Tibial nerve (tissue), 4 donors: ENCODE data around the gene HMX1. TPM values are rescaled to one million over a fixed set of nuclear protein-coding genes. Genes with fewer than 3 reads are reported as not detected.
A peak's percentile ranks its signal among the peaks of the same experiment; 100 is the strongest.

Source experiments
- DNase-seq, 2 donors: peaks; one replicate each; pipeline ENCODE4 v3.0.0-alpha.2; 2019; ENCODE audit warnings: low spot score in 2 of 2
- H3K27ac ChIP-seq, 4 donors: fragments of 200-600 bp; sonication (generic) in 3 of 4; one replicate each; pipeline ENCODE4 v1.5.1; 2017 to 2019; ENCODE audit warnings: mild to moderate bottlenecking in 1 of 4
- H3K27me3 ChIP-seq, 2 donors: fragments of 200-600 bp; sonication (generic) in 1 of 2; one replicate each; pipeline versions ENCODE4 v1.5.1 to v1.6.0; 2017 to 2019
- H3K36me3 ChIP-seq, 3 donors: fragments of 200-600 bp; sonication (generic); one replicate each; pipeline ENCODE4 v1.5.1; 2018 to 2019
- H3K4me1 ChIP-seq, 4 donors: fragments of 200-600 bp; sonication (generic) in 3 of 4; one replicate each; pipeline ENCODE4 v1.5.1; 2017 to 2019
- H3K4me3 ChIP-seq, 4 donors: fragments of 200-600 bp; sonication (generic) in 3 of 4; one replicate each; pipeline ENCODE4 v1.5.1; 2017 to 2019; ENCODE audit warnings: mild to moderate bottlenecking in 1 of 4, moderate library complexity in 1 of 4
- H3K9me3 ChIP-seq, 4 donors: fragments of 200-600 bp; sonication (generic) in 3 of 4; one replicate each; pipeline ENCODE4 v1.5.1; 2017 to 2019
- CTCF ChIP-seq, 5 experiments: fragments of 200-600 bp in 3 of 5; fragments of 450-650 bp in 2 of 5; sonication (generic) in 3 of 5; IDR thresholded peaks; one replicate each; pipeline ENCODE4 v1.5.1; 2016 to 2019; ENCODE audit warnings: antibody characterized with exemption in 5 of 5, mild to moderate bottlenecking in 3 of 5, moderate library complexity in 2 of 5
- EP300 ChIP-seq, 2 donors: sonication (generic); formaldehyde crosslinking; IDR thresholded peaks; one replicate each; pipeline ENCODE4 v1.6.1; 2017; ENCODE audit warnings: antibody characterized with exemption in 2 of 2, mild to moderate bottlenecking in 1 of 2
- POLR2A ChIP-seq, 2 donors: fragments of 450-650 bp; IDR thresholded peaks; one replicate each; pipeline ENCODE4 v1.6.1; 2017; ENCODE audit warnings: antibody characterized with exemption in 2 of 2, mild to moderate bottlenecking in 2 of 2, moderate library complexity in 2 of 2
- WGBS, 2 donors: methylation state at CpG; one replicate each; pipeline ENCODE4 v1.1.5; 2018; 5-methylcytosine and 5-hydroxymethylcytosine counted together
- total RNA-seq, 4 donors: library from RNA; depleted of rRNA; stranded (reverse); fragments of >200 nt; gene quantifications; one replicate each; pipeline ENCODE4 v1.1.0, GENCODE V29; 2016

Gene HMX1
- total RNA-seq, 4 donors from 2014 or later: 0.21 TPM; not detected in 3

- Histone ChIP-seq H3K27ac (no peak overlapping the region), H3K9me3 (peaks cover 0 to 7% (median 0%) of the 10 kb centered on the region in 4 donors), H3K4me3 (no peak overlapping the region), H3K36me3 (no peaks in the 10 kb centered on the region), H3K4me1 (peaks cover 0 to 29% (median 0%) of the 10 kb centered on the region in 4 donors), H3K27me3 (peaks cover 0 to 60% of the 10 kb centered on the region in 2 donors)
- DNase-seq: no peak
- WGBS, 2 donors: 71 to 76% methylated on average over 4 to 7 of the region's 7 CpGs
- TF ChIP-seq CTCF (IDR thresholded peaks at IDR 0.05): no peak
- no peak for TF ChIP-seq POLR2A (IDR thresholded peaks at IDR 0.05)
- TF ChIP-seq EP300 (IDR thresholded peaks at IDR 0.05): no peak
These were observed 23.7 kb upstream of the HMX1 start for GRCh38 chr4:8895295-8895694.

- no peaks in the 10 kb centered on the region for H3K9me3 ChIP-seq
- H3K27me3 ChIP-seq: peaks cover 0 to 63% of the 10 kb centered on the region in 2 donors
- peaks cover 0 to 29% (median 0%) of the 10 kb centered on the region in 4 donors for H3K4me1 ChIP-seq
- WGBS, 2 donors: 11% methylated on average over 13 to 14 of the region's 14 CpGs
- no peak for DNase-seq
- no peak for TF ChIP-seq CTCF (IDR thresholded peaks at IDR 0.05)
- TF ChIP-seq EP300 (IDR thresholded peaks at IDR 0.05): no peak
- TF ChIP-seq POLR2A (IDR thresholded peaks at IDR 0.05): no peak
- H3K36me3 ChIP-seq: no peaks in the 10 kb centered on the region
- no peak overlapping the region for H3K4me3 ChIP-seq
- no peak overlapping the region for H3K27ac ChIP-seq
These were observed 22.8 kb upstream of the HMX1 start for GRCh38 chr4:8894424-8894816.

GRCh38 chr4:8893624-8894423 is 22.2 kb upstream of the HMX1 start:
- TF ChIP-seq CTCF (IDR thresholded peaks at IDR 0.05): no peak
- TF ChIP-seq POLR2A (IDR thresholded peaks at IDR 0.05): no peak
- no peak for TF ChIP-seq EP300 (IDR thresholded peaks at IDR 0.05)
- Histone ChIP-seq H3K27me3 (peaks cover 0 to 67% of the 10 kb centered on the region in 2 donors), H3K4me1 (peaks cover 0 to 29% (median 0%) of the 10 kb centered on the region in 4 donors), H3K27ac (no peak overlapping the region), H3K36me3 (no peaks in the 10 kb centered on the region), H3K9me3 (no peaks in the 10 kb centered on the region), H3K4me3 (no peak overlapping the region)
- no peak for DNase-seq
- WGBS, 2 donors: 0 to 2% methylated on average over 29 to 57 of the region's 68 CpGs

GRCh38 chr4:8893227-8893623 is 21.6 kb upstream of the HMX1 start:
- H3K4me1 ChIP-seq: peaks cover 0 to 29% (median 0%) of the 10 kb centered on the region in 4 donors
- peaks cover 0 to 73% of the 10 kb centered on the region in 2 donors for H3K27me3 ChIP-seq
- DNase-seq: no peak
- H3K36me3 ChIP-seq: no peaks in the 10 kb centered on the region
- TF ChIP-seq POLR2A (IDR thresholded peaks at IDR 0.05) (no peak), CTCF (IDR thresholded peaks at IDR 0.05) (no peak), EP300 (IDR thresholded peaks at IDR 0.05) (no peak)
- WGBS, 2 donors: 0% methylated on average over 18 to 23 of the region's 41 CpGs
- H3K27ac ChIP-seq: no peak overlapping the region
- peak overlapping the region in 1 of 4 donors; percentile 9 for H3K4me3 ChIP-seq
- peaks cover 0 to under 1% (median 0%) of the 10 kb centered on the region in 4 donors for H3K9me3 ChIP-seq

DNA sequence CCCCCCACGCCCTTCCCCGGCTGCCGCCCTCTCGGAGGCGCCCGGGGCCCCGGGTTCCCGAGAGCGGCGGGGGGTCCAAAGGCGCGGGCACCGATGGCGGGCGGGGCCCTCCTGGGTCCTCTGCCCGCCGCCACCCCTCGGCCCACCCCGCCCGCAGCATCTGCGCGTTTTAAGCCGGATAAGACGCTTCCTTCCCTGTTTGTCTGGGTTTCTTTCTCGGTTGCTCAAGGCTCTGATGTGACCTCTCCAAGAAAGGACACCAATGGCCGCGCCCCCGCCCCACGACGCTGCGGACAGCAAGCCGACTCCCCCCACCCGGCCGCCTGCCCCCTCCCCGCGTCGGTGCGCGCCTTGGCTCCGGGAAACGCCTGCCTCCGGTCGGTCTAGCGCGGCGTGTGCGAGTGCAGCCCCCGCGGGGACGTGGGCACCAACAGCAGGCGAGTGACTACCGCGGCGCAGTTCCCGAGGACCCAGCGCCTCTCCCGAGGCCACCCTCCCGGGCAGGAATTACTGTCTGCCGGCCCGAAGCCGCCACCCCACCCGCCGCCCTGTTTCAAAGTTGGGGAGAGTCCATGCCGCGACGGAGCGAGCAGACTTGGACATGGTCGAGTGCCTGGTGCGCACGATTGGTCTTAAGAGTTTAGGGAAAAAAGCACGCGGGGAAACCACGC is 21.1 kb upstream of the HMX1 start:
- Histone ChIP-seq H3K4me3 (peak overlapping the region in 1 of 4 donors; percentile 9), H3K27me3 (peaks cover 0 to 74% of the 10 kb centered on the region in 2 donors), H3K27ac (no peak overlapping the region), H3K9me3 (peaks cover 0 to 5% (median 0%) of the 10 kb centered on the region in 4 donors), H3K4me1 (peaks cover 0 to 29% (median 0%) of the 10 kb centered on the region in 4 donors), H3K36me3 (no peaks in the 10 kb centered on the region)
- no peak for TF ChIP-seq CTCF (IDR thresholded peaks at IDR 0.05)
- TF ChIP-seq POLR2A (IDR thresholded peaks at IDR 0.05): no peak
- no peak for TF ChIP-seq EP300 (IDR thresholded peaks at IDR 0.05)
- no peak for DNase-seq
- WGBS, 2 donors: 0% methylated on average over 33 to 45 of the region's 73 CpGs
